Caco-2 (cell line): ENCODE results near the gene JPH2. TPM values are rescaled to one million over a fixed set of nuclear protein-coding genes. Genes with fewer than 3 reads are reported as not detected.

Experiments
- BruUV-seq: library from RNA; stranded (reverse); fragments of 400-500 nt; replicated peaks from 2 replicates; lab custom pipeline; 2021; lab: Mats Ljungman, UMichigan
- CTCF ChIA-PET: fragments of 300-600 bp; sonication (Branson Sonifier 250); formaldehyde crosslinking; loops from one replicate; lab custom pipeline; 2022; ENCODE audit warnings: antibody characterized with exemption; lab: Charles Lee
- POLR2A ChIA-PET: fragments of 300-600 bp; sonication (Branson Sonifier 250); formaldehyde crosslinking; loops from one replicate; lab custom pipeline; 2022; ENCODE audit warnings: antibody characterized with exemption; lab: Charles Lee
- DNase-seq, 2 experiments: peaks; one replicate each; pipeline versions ENCODE4 v3.0.0 to v3.0.0-alpha.2; 2020 to 2022
- H3K27me3 ChIP-seq: replicated peaks from 2 replicates; pipeline ENCODE4 v1.6.0; 2011; ENCODE audit warnings: low read length; ENCODE audit not compliant: control insufficient read depth, insufficient read depth
- H3K36me3 ChIP-seq: 2 replicates; pipeline ENCODE4 v1.5.1; 2011; ENCODE audit warnings: low read length; ENCODE audit not compliant: control insufficient read depth, insufficient read depth
- H3K4me1 ChIP-seq: fragments of 250-450 bp; sonication (Bioruptor Pico); 2 replicates; pipeline ENCODE4 v1.5.1; 2020; ENCODE audit warnings: mild to moderate bottlenecking
- H3K4me3 ChIP-seq: 2 replicates; pipeline ENCODE4 v1.5.1; 2011; ENCODE audit warnings: low read depth, mild to moderate bottlenecking, control low read depth, low read length
- H3K9me3 ChIP-seq: fragments of 250-450 bp; sonication (Bioruptor Pico); 2 replicates; pipeline ENCODE4 v1.5.1; 2020; ENCODE audit warnings: mild to moderate bottlenecking, moderate library complexity
- H3K27ac Mint-ChIP-seq: one replicate; pipeline ENCODE4 v1.8.0; 2022; ENCODE audit warnings: mixed read lengths; ENCODE audit not compliant: unreplicated experiment
- H3K27me3 Mint-ChIP-seq: one replicate; pipeline ENCODE4 v1.8.0; 2022; ENCODE audit warnings: mixed read lengths; ENCODE audit not compliant: insufficient read depth, unreplicated experiment
- H3K36me3 Mint-ChIP-seq: one replicate; pipeline ENCODE4 v1.8.0; 2022; ENCODE audit warnings: mild to moderate bottlenecking, mixed read lengths; ENCODE audit not compliant: insufficient read depth, unreplicated experiment
- H3K4me1 Mint-ChIP-seq: one replicate; pipeline ENCODE4 v1.8.0; 2022; ENCODE audit warnings: low read depth, mixed read lengths; ENCODE audit not compliant: unreplicated experiment
- H3K4me3 Mint-ChIP-seq: one replicate; pipeline ENCODE4 v1.8.0; 2022; ENCODE audit warnings: mild to moderate bottlenecking, moderate library complexity, mixed read lengths; ENCODE audit not compliant: unreplicated experiment
- H3K9me3 Mint-ChIP-seq: one replicate; pipeline ENCODE4 v1.8.0; 2022; ENCODE audit warnings: mixed read lengths; ENCODE audit not compliant: unreplicated experiment
- intact Hi-C: fragments of 100-400 bp; cut with micrococcal nuclease; formaldehyde crosslinking; loops from one replicate; pipeline ENCODE4 v1.10.0; 2022; ENCODE audit not compliant: unreplicated experiment
- total RNA-seq: library from RNA; stranded (reverse); gene quantifications from 2 replicates; pipeline ENCODE4 v1.2.3, GENCODE V29; 2022
- TF ChIP-seq, protein P1 (sequence below), 2 experiments: fragments of 200-600 bp in 1 of 2; IDR thresholded peaks; 1 replicate in 1 of 2; 2 replicates in 1 of 2; pipeline versions ENCODE4 v1.5.1 to v1.8.0; 2011 to 2022; ENCODE audit warnings: antibody characterized with exemption in 1 of 2, control low read depth in 1 of 2, inconsistent platforms in 1 of 2, low read depth in 1 of 2, low read length in 1 of 2, mild to moderate bottlenecking in 1 of 2, moderate library complexity in 1 of 2; ENCODE audit not compliant: insufficient read depth in 1 of 2, severe bottlenecking in 1 of 2, unreplicated experiment in 1 of 2

The JPH2 gene
- total RNA-seq, 1 experiment from 2014 or later, result 10.5 TPM

DNA sequence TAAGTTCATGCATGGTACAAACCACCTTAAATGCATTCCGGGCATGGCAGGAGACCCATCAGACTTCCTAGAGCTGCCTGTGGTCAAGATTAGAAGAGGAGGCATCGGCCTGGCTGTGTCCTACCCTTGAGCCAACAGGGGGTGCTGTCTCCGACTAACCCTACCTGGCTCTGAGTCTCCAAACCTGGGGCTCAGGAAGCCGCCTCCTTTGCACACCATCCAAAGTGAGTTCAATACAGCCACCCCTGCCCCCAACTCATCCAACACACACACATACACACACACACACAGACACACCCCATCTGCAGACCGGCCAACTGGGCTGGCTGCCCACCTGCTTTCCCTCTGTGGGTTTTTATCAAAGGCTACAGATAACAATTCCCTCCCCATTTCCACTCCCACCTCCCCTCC lies 77.0 kb downstream of the JPH2 start:
- Histone ChIP-seq H3K9me3 (peaks cover 16% of the 10 kb centered on the region), H3K4me1 (no peaks in the 10 kb centered on the region), H3K36me3 (no peaks in the 10 kb centered on the region), H3K27me3 (no peaks in the 10 kb centered on the region), H3K4me3 (no peak overlapping the region)
- CTCF ChIA-PET, result interaction anchor here (0.7 to 0.9 kb wide), 2 partner anchors 11 to 80 kb away, joined by 3 read pairs; no protein-coding TSS in a partner anchor
- peak in 1 of 2 experiments; percentile 47 for DNase-seq
- Mint-ChIP-seq H3K36me3 (no peaks in the 10 kb centered on the region), H3K27me3 (peaks cover 13% of the 10 kb centered on the region), H3K4me1 (no peaks in the 10 kb centered on the region), H3K4me3 (no peak overlapping the region), H3K9me3 (peaks cover 35% of the 10 kb centered on the region), H3K27ac (no peak overlapping the region)
- intact Hi-C loops, result no loop called here
- no TSS peak for BruUV-seq
- POLR2A ChIA-PET, result no interaction called here
- TF ChIP-seq, protein P1, sequence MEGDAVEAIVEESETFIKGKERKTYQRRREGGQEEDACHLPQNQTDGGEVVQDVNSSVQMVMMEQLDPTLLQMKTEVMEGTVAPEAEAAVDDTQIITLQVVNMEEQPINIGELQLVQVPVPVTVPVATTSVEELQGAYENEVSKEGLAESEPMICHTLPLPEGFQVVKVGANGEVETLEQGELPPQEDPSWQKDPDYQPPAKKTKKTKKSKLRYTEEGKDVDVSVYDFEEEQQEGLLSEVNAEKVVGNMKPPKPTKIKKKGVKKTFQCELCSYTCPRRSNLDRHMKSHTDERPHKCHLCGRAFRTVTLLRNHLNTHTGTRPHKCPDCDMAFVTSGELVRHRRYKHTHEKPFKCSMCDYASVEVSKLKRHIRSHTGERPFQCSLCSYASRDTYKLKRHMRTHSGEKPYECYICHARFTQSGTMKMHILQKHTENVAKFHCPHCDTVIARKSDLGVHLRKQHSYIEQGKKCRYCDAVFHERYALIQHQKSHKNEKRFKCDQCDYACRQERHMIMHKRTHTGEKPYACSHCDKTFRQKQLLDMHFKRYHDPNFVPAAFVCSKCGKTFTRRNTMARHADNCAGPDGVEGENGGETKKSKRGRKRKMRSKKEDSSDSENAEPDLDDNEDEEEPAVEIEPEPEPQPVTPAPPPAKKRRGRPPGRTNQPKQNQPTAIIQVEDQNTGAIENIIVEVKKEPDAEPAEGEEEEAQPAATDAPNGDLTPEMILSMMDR (IDR thresholded peaks at IDR 0.05; ENCODE audit: insufficient read depth in 1 of 2, low read depth in 1 of 2, low read length in 1 of 2, severe bottlenecking in 1 of 2, unreplicated experiment in 1 of 2), result no peak

DNA sequence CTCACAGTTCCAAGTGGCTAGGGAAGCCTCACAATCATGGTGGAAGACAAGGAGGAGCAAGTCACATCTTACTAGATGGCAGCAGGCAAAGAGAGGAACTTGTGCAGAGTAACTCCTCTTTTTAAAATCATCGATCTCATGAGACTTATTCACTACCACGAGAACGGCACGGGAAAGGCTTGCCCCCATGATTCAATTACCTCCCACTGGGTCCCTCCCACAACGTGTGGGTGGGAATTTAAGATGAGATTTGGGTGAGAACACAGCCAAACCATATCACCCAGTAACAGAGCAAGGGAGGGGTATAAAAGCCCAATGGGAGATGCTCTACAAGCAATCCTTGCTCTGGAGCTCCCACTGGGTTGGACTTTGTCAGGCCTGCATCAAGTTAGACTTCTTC lies 80.4 kb downstream of the JPH2 start:
- CTCF ChIA-PET, result interaction anchor here (0.8 to 2.8 kb wide), 2 partner anchors 10 to 83 kb away, joined by 6 to 10 read pairs; no protein-coding TSS in a partner anchor
- peaks cover 35% of the 10 kb centered on the region for H3K9me3 Mint-ChIP-seq
- BruUV-seq, result no TSS peak

DNA sequence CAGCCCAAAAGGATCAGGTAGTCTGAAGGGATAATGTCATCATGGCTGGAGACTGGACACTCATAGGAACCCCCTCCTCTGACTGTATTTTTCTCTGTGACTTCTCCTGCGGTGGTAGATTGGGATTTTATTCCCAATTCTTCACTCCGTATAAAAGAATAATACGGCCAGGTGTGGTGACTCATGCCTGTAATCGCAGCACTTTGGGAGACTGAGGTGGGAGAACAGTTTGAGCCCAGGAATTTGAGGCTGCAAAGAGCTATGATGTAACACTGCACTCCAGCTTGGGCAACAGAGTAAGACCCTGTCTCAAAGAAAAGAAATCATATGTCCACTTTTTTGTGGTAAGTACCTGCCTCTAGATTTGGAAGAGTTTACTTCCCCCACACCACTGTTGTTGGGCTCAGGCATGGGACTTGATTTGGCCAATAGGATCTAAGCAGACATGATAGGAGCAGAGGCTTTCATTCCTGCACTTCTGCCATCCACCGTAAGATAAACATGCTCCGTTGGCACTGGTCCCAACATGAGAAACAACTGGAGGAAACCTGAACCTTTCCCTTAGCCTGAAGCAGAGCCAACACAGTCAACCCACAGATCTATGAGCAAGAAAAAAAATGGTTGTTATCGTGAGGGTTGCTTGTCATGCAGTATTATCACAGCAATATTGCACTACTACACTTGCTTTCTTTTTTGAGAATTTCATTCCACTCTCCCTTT lies 82.0 kb downstream of the JPH2 start:
- no peaks in the 10 kb centered on the region for H3K36me3 Mint-ChIP-seq
- ChIA-PET CTCF (no interaction called here), POLR2A (no interaction called here)
- H3K4me3 Mint-ChIP-seq, result no peak overlapping the region
- TF ChIP-seq, protein P1 (IDR thresholded peaks at IDR 0.05; ENCODE audit: insufficient read depth in 1 of 2, low read depth in 1 of 2, low read length in 1 of 2, severe bottlenecking in 1 of 2, unreplicated experiment in 1 of 2), result no peak
- H3K27ac Mint-ChIP-seq, result no peak overlapping the region
- H3K9me3 ChIP-seq, result peaks cover 16% of the 10 kb centered on the region
- peaks cover 35% of the 10 kb centered on the region for H3K9me3 Mint-ChIP-seq
- no TSS peak for BruUV-seq
- H3K36me3 ChIP-seq, result no peaks in the 10 kb centered on the region
- no peak for DNase-seq
- H3K4me1 Mint-ChIP-seq, result no peaks in the 10 kb centered on the region
- intact Hi-C loops, result no loop called here
- no peak overlapping the region for H3K4me3 ChIP-seq
- no peaks in the 10 kb centered on the region for H3K4me1 ChIP-seq
- H3K27me3 Mint-ChIP-seq, result peaks cover 26% of the 10 kb centered on the region
- no peaks in the 10 kb centered on the region for H3K27me3 ChIP-seq

More for the DNA sequence above, 80.4 kb downstream of the JPH2 start:
- POLR2A ChIA-PET, result no interaction called here
- Mint-ChIP-seq H3K4me1 (no peaks in the 10 kb centered on the region), H3K27me3 (peaks cover 21% of the 10 kb centered on the region), H3K36me3 (no peaks in the 10 kb centered on the region), H3K27ac (no peak overlapping the region), H3K4me3 (no peak overlapping the region)
- intact Hi-C loops, result no loop called here
- H3K36me3 ChIP-seq, result no peaks in the 10 kb centered on the region
- no peak for DNase-seq
- no peaks in the 10 kb centered on the region for H3K4me1 ChIP-seq
- no peak overlapping the region for H3K4me3 ChIP-seq
- H3K9me3 ChIP-seq, result peaks cover 16% of the 10 kb centered on the region
- H3K27me3 ChIP-seq, result no peaks in the 10 kb centered on the region
- TF ChIP-seq, protein P1 (IDR thresholded peaks at IDR 0.05; ENCODE audit: insufficient read depth in 1 of 2, low read depth in 1 of 2, low read length in 1 of 2, severe bottlenecking in 1 of 2, unreplicated experiment in 1 of 2), result no peak
